Suprapubic skin (tissue), 4 donors: ENCODE results near the gene FUZ. TPM values are rescaled to one million over a fixed set of nuclear protein-coding genes. Genes with fewer than 3 reads are reported as not detected.

Source experiments
- DNase-seq, 2 donors: peaks; one replicate each; pipeline ENCODE4 v3.0.0-alpha.2; 2019; ENCODE audit warnings: low spot score in 2 of 2
- H3K27ac ChIP-seq: fragments of 200-600 bp; sonication (generic); one replicate; pipeline ENCODE4 v1.5.1; 2019
- H3K27me3 ChIP-seq: fragments of 200-600 bp; sonication (generic); one replicate; pipeline ENCODE4 v1.5.1; 2019
- H3K36me3 ChIP-seq: fragments of 200-600 bp; sonication (generic); one replicate; pipeline ENCODE4 v1.5.1; 2019
- H3K4me1 ChIP-seq: fragments of 200-600 bp; sonication (generic); one replicate; pipeline ENCODE4 v1.5.1; 2019
- H3K4me3 ChIP-seq: fragments of 200-600 bp; sonication (generic); one replicate; pipeline ENCODE4 v1.5.1; 2019; ENCODE audit warnings: mild to moderate bottlenecking
- H3K9me3 ChIP-seq: fragments of 200-600 bp; sonication (generic); one replicate; pipeline ENCODE4 v1.5.1; 2019
- EP300 ChIP-seq: sonication (generic); formaldehyde crosslinking; IDR thresholded peaks from one replicate; pipeline ENCODE4 v1.6.1; 2017; ENCODE audit warnings: antibody characterized with exemption
- POLR2A ChIP-seq, 2 donors: fragments of 450-650 bp; IDR thresholded peaks; one replicate each; pipeline ENCODE4 v1.6.1; 2017; ENCODE audit warnings: antibody characterized with exemption in 2 of 2, mild to moderate bottlenecking in 2 of 2, moderate library complexity in 2 of 2
- POLR2AphosphoS5 ChIP-seq, 3 donors: sonication (generic); formaldehyde crosslinking; IDR thresholded peaks; one replicate each; pipeline ENCODE4 v1.6.1; 2017; ENCODE audit warnings: antibody characterized with exemption in 3 of 3
- WGBS: methylation state at CpG from one replicate; pipeline ENCODE4 v1.1.5; 2018; 5-methylcytosine and 5-hydroxymethylcytosine counted together
- total RNA-seq, 4 donors: library from RNA; depleted of rRNA; stranded (reverse); fragments of >200 nt; gene quantifications; one replicate each; pipeline ENCODE4 v1.1.0, GENCODE V29; 2016
- TF ChIP-seq, protein P1 (sequence below), 2 donors: fragments of 200-600 bp in 1 of 2; fragments of 450-650 bp in 1 of 2; sonication (generic) in 1 of 2; IDR thresholded peaks; one replicate each; pipeline ENCODE4 v1.5.1; 2016 to 2019; ENCODE audit warnings: antibody characterized with exemption in 2 of 2, mild to moderate bottlenecking in 1 of 2, moderate library complexity in 1 of 2

The FUZ gene
- total RNA-seq, 4 donors from 2014 or later = 9.4 to 24.2 (median 14.4) TPM

DNA sequence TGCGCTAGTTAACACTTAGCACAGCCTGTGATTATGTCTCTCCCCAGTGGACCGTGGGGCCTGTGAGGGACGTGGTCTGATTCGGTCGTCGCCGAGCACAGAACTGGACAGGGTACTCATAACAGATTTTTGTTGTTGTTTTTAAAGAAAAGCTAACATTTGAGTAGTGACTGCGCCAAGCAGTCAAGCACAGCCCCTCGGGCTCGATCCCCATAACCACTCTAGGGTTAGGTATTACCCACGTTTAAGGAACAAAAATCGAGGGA is 37.1 kb upstream of the FUZ start:
- H3K4me1 ChIP-seq = peaks cover 42% of the 10 kb centered on the region
- peak overlapping the region; percentile 99 for H3K27ac ChIP-seq
- no peak for TF ChIP-seq POLR2AphosphoS5 (IDR thresholded peaks at IDR 0.05)
- no peak for TF ChIP-seq EP300
- no peak for TF ChIP-seq POLR2A (IDR thresholded peaks at IDR 0.05)
- TF ChIP-seq, protein P1, sequence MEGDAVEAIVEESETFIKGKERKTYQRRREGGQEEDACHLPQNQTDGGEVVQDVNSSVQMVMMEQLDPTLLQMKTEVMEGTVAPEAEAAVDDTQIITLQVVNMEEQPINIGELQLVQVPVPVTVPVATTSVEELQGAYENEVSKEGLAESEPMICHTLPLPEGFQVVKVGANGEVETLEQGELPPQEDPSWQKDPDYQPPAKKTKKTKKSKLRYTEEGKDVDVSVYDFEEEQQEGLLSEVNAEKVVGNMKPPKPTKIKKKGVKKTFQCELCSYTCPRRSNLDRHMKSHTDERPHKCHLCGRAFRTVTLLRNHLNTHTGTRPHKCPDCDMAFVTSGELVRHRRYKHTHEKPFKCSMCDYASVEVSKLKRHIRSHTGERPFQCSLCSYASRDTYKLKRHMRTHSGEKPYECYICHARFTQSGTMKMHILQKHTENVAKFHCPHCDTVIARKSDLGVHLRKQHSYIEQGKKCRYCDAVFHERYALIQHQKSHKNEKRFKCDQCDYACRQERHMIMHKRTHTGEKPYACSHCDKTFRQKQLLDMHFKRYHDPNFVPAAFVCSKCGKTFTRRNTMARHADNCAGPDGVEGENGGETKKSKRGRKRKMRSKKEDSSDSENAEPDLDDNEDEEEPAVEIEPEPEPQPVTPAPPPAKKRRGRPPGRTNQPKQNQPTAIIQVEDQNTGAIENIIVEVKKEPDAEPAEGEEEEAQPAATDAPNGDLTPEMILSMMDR (IDR thresholded peaks at IDR 0.05) = no peak
- peaks cover 9% of the 10 kb centered on the region for H3K36me3 ChIP-seq
- DNase-seq = no peak
- 61% methylated on average over 12 of the region's 12 CpGs for WGBS
- no peaks in the 10 kb centered on the region for H3K9me3 ChIP-seq
- H3K4me3 ChIP-seq = peak overlapping the region; percentile 98
- H3K27me3 ChIP-seq = no peaks in the 10 kb centered on the region

DNA sequence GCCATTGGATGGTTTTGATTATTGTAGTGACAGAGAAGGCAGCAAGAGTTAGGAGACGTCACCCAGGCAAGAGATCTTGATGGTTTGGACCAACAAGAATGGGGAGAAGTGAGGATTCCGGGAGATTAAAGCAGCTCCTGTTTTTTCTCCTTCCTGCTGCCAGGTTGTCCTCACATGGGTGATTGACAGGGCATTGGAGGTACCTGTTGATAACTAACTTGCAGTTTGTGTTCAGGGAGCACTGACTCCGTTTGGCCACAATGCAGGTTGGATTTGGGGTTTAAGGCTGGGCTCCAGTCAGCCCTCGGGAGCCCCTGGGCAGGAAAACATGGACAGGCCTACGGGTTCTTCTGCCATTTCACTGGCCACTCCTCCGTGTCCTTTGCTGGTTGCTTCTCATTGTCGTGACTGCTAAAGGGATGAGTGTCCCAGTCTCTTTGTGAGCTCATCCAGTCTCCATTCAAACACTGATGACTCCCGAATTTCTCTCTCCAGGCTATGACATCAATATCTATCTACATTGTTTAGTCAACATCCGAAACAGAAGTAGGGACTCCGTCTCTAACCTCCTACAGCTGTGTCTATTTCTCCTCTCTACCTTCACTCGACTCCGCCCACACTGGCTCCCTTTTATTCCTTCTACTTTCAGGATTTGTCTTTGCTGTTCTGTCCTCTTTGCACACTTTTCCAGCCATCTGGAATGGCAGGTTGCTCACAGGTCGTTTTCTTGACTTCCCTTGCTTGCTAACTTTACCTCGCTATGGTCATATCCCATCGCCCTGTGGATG is 36.5 kb upstream of the FUZ start:
- Histone ChIP-seq H3K27me3 (no peaks in the 10 kb centered on the region), H3K36me3 (peaks cover 4% of the 10 kb centered on the region), H3K27ac (peak overlapping the region; percentile 99), H3K4me3 (peak overlapping the region; percentile 98), H3K4me1 (peaks cover 42% of the 10 kb centered on the region), H3K9me3 (no peaks in the 10 kb centered on the region)
- WGBS = 88% methylated on average over 15 of the region's 15 CpGs
- TF ChIP-seq POLR2AphosphoS5 (IDR thresholded peaks at IDR 0.05) (no peak), POLR2A (IDR thresholded peaks at IDR 0.05) (no peak), EP300 (no peak)
- TF ChIP-seq, protein P1 (IDR thresholded peaks at IDR 0.05) = no peak
- DNase-seq = no peak

GRCh38 chr19:49848938-49849337 is 35.8 kb upstream of the FUZ start:
- no peak overlapping the region for H3K27ac ChIP-seq
- no peaks in the 10 kb centered on the region for H3K36me3 ChIP-seq
- H3K9me3 ChIP-seq = no peaks in the 10 kb centered on the region
- no peak for TF ChIP-seq EP300
- TF ChIP-seq POLR2A (IDR thresholded peaks at IDR 0.05) = no peak
- TF ChIP-seq, protein P1 (IDR thresholded peaks at IDR 0.05) = no peak
- TF ChIP-seq POLR2AphosphoS5 (IDR thresholded peaks at IDR 0.05) = no peak
- no peak for DNase-seq
- peaks cover 37% of the 10 kb centered on the region for H3K4me1 ChIP-seq
- no peaks in the 10 kb centered on the region for H3K27me3 ChIP-seq
- H3K4me3 ChIP-seq = no peak overlapping the region
- WGBS = 93% methylated on average over 3 of the region's 3 CpGs

- 90% methylated on average over 10 of the region's 10 CpGs for WGBS
- no peak overlapping the region for H3K4me3 ChIP-seq
- no peak overlapping the region for H3K27ac ChIP-seq
- TF ChIP-seq POLR2A (IDR thresholded peaks at IDR 0.05) (no peak), EP300 (no peak), POLR2AphosphoS5 (IDR thresholded peaks at IDR 0.05) (no peak)
- TF ChIP-seq, protein P1 (IDR thresholded peaks at IDR 0.05) = no peak
- H3K4me1 ChIP-seq = peaks cover 28% of the 10 kb centered on the region
- no peaks in the 10 kb centered on the region for H3K9me3 ChIP-seq
- no peak for DNase-seq
- no peaks in the 10 kb centered on the region for H3K36me3 ChIP-seq
- H3K27me3 ChIP-seq = no peaks in the 10 kb centered on the region
Observed at GRCh38 chr19:49847731-49848696, 34.9 kb upstream of the FUZ start.

DNA sequence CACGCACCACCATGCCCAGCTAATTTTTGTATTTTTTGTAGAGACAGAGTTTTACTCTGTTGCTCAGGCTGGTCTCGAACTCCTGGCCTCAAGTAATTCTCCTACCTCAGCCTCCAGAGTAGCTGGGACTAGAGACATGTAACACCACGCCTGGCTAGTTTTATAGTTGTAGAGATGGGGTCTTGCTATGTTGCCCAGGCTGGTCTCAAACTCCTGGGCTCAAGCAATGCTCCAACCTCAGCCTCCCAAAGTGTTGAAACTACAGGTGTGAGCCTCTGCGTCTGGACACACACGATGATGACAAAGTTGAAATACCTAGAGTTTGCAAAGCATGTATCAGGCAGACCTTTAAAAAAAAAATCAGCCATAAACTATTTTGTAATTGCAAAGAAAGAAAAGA is 33.3 kb upstream of the FUZ start:
- Histone ChIP-seq H3K4me1 (peaks cover 14% of the 10 kb centered on the region), H3K9me3 (no peaks in the 10 kb centered on the region), H3K27me3 (no peaks in the 10 kb centered on the region), H3K36me3 (no peaks in the 10 kb centered on the region), H3K27ac (no peak overlapping the region), H3K4me3 (no peak overlapping the region)
- 77% methylated on average over 5 of the region's 5 CpGs for WGBS
- no peak for DNase-seq
- TF ChIP-seq POLR2A (IDR thresholded peaks at IDR 0.05) (no peak), POLR2AphosphoS5 (IDR thresholded peaks at IDR 0.05) (no peak), EP300 (no peak)
- TF ChIP-seq, protein P1 (IDR thresholded peaks at IDR 0.05) = no peak
